SK-N-MC (cell line): ENCODE results near the gene ZP2.

Experiments used
- EZH2 ChIP-seq: fragments of 200-600 bp; sonication (generic); IDR thresholded peaks from one replicate; pipeline ENCODE4 v1.6.1; 2017; ENCODE audit warnings: antibody characterized with exemption
- POLR2AphosphoS5 ChIP-seq: IDR thresholded peaks from 2 replicates; pipeline ENCODE4 v1.6.1; 2012; ENCODE audit warnings: mild to moderate bottlenecking, low read depth, low read length, borderline replicate concordance

- TF ChIP-seq EZH2 (no peak), POLR2AphosphoS5 (no peak)
These were observed 32.0 kb downstream of the ZP2 start for GRCh38 chr16:21179126-21179982.
